ENCODE results near the gene CSNK1A1L. TPM values are rescaled to one million over a fixed set of nuclear protein-coding genes. Genes with fewer than 3 reads are reported as not detected.

CSNK1A1L gene
- total and polyA plus RNA-seq, 2 donors (not counting 3 experiments of a cell fraction or from before 2014, with no cell fraction given): not detected

DNA sequence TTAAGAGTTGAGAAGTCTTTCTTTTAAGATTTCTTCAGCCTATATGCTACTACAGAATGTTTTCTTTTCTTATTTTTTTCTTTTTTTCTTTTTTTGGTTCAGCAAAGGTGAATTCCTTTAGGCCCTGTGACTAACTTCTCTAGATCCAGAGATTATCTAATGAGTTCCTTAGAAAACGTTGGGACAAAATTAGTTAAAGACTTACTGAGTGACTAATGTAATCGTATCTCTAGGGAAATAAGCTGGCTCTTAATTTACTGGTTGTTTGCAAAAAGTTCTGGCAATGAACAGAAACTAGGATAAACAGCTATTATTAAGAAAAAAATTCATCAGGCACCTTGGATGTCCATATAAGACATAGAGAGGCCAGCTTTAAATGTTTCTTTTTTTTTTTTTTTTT is 30.7 kb upstream of the CSNK1A1L start:
- H3K4me1 ChIP-seq (ENCODE audit: control insufficient read depth, extremely low read depth, insufficient read depth, low read length): peaks cover 40% of the 10 kb centered on the region
- dilution Hi-C loops (cut with MboI; ENCODE audit: extremely low pct_ligation_motif_present, low sequenced_read_pairs): no loop called here
- no peaks in the 10 kb centered on the region for H4K20me1 ChIP-seq (replicated peaks; ENCODE audit: control insufficient read depth, extremely low read depth, insufficient read depth, low read length)
- no peaks in the 10 kb centered on the region for H3K9me1 ChIP-seq (replicated peaks; ENCODE audit: control insufficient read depth, extremely low read depth, insufficient read depth, low read length)
- no peaks in the 10 kb centered on the region for H3K36me3 ChIP-seq (ENCODE audit: control insufficient read depth in 2 of 2, extremely low read depth in 1 of 2, insufficient read depth in 2 of 2, low read length in 2 of 2)
- ChIA-PET POLR2A (no interaction called here), CTCF (interaction anchor here (0.9 to 1.4 kb wide), 4 partner anchors 9 to 58 kb away, joined by 3 to 5 read pairs (median 4); no protein-coding TSS in a partner anchor)
- BruUV-seq (replicated peaks): no TSS peak
- no peaks in the 10 kb centered on the region for H3K79me2 ChIP-seq (ENCODE audit: control insufficient read depth, insufficient read depth, low read length)
- no peak overlapping the region for H3K4me3 ChIP-seq (replicated peaks in 1 of 3; ENCODE audit: insufficient read depth in 1 of 3, low read depth in 1 of 3, low read length in 3 of 3)
- DNase-seq (ENCODE audit: low read depth, low spot score) (peak; percentile 31), FAIRE-seq (no peak)
- no peaks in the 10 kb centered on the region for H3K9me3 ChIP-seq (replicated peaks; ENCODE audit: control insufficient read depth, insufficient read depth, low read length)
- H3K4me2 ChIP-seq (ENCODE audit: insufficient read depth, low read length): no peak overlapping the region
- no peak overlapping the region for H3K9ac ChIP-seq (replicated peaks; ENCODE audit: extremely low read depth, insufficient read depth, low read length)
- no peak overlapping the region for H2AFZ ChIP-seq (ENCODE audit: low read depth, low read length)
- H3K27me3 ChIP-seq (ENCODE audit: control insufficient read depth in 2 of 2, insufficient read depth in 2 of 2, low read length in 2 of 2): no peaks in the 10 kb centered on the region
- intact Hi-C loops (cut with micrococcal nuclease): no loop called here
- H3K27ac ChIP-seq (ENCODE audit: insufficient read depth, low read depth, low read length): peak overlapping the region; percentile 17
- TF ChIP-seq GATA2 (IDR thresholded peaks at IDR 0.05; ENCODE audit: insufficient read depth, insufficient read length, low read depth, low read length) (no peak), JUN (IDR thresholded peaks at IDR 0.05; ENCODE audit: borderline replicate concordance, insufficient read depth, insufficient read length, low read depth) (no peak), FOS (IDR thresholded peaks at IDR 0.05; ENCODE audit: borderline replicate concordance, insufficient read depth, low read length) (no peak), POLR2A (IDR thresholded peaks at IDR 0.05; ENCODE audit: low read depth, low read length) (no peak), EZH2 (IDR thresholded peaks at IDR 0.05; ENCODE audit: borderline replicate concordance, low read depth, low read length, severe bottlenecking) (no peak)
- TF ChIP-seq, protein P1, sequence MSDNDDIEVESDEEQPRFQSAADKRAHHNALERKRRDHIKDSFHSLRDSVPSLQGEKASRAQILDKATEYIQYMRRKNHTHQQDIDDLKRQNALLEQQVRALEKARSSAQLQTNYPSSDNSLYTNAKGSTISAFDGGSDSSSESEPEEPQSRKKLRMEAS (IDR thresholded peaks at IDR 0.05; ENCODE audit: insufficient read depth, insufficient read length): no peak
- TF ChIP-seq, protein P2, sequence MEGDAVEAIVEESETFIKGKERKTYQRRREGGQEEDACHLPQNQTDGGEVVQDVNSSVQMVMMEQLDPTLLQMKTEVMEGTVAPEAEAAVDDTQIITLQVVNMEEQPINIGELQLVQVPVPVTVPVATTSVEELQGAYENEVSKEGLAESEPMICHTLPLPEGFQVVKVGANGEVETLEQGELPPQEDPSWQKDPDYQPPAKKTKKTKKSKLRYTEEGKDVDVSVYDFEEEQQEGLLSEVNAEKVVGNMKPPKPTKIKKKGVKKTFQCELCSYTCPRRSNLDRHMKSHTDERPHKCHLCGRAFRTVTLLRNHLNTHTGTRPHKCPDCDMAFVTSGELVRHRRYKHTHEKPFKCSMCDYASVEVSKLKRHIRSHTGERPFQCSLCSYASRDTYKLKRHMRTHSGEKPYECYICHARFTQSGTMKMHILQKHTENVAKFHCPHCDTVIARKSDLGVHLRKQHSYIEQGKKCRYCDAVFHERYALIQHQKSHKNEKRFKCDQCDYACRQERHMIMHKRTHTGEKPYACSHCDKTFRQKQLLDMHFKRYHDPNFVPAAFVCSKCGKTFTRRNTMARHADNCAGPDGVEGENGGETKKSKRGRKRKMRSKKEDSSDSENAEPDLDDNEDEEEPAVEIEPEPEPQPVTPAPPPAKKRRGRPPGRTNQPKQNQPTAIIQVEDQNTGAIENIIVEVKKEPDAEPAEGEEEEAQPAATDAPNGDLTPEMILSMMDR (IDR thresholded peaks at IDR 0.05; ENCODE audit: extremely low read depth in 1 of 2, insufficient read depth in 1 of 2, low read depth in 1 of 2, low read length in 2 of 2): no peak

Measured in endothelial cell of umbilical vein (primary cell).